BJ (cell line): Measurements from ENCODE around the gene FAM133A. TPM values are rescaled to one million over a fixed set of nuclear protein-coding genes. Genes with fewer than 3 reads are reported as not detected.

ENCODE experiments used
- CTCF ChIA-PET: fragments of 350-600 bp; formaldehyde crosslinking; extraction: SDS; loops from one replicate; lab custom pipeline; 2021; ENCODE audit warnings: antibody characterized with exemption, inconsistent platforms; lab: Yijun Ruan, JAX
- POLR2A ChIA-PET: fragments of 300-600 bp; sonication (Branson Sonifier 250); formaldehyde crosslinking; extraction: SDS; loops from one replicate; lab custom pipeline; 2021; ENCODE audit warnings: antibody characterized with exemption; lab: Charles Lee
- DNase-seq: peaks from one replicate; pipeline ENCODE4 v3.0.0-alpha.2; 2011; ENCODE audit warnings: low read depth
- H3K27me3 ChIP-seq: 2 replicates; pipeline ENCODE4 v1.6.0; 2011; ENCODE audit warnings: low read length; ENCODE audit not compliant: control insufficient read depth, insufficient read depth
- H3K36me3 ChIP-seq: 2 replicates; pipeline ENCODE4 v1.5.1; 2011; ENCODE audit warnings: low read length; ENCODE audit not compliant: control insufficient read depth, insufficient read depth
- H3K4me3 ChIP-seq: 2 replicates; pipeline ENCODE4 v1.5.1; 2011; ENCODE audit warnings: low read depth, mild to moderate bottlenecking, control low read depth, low read length
- CTCF ChIP-seq: IDR thresholded peaks from 2 replicates; pipeline ENCODE4 v1.5.1; 2011; ENCODE audit warnings: low read depth, mild to moderate bottlenecking, control low read depth, inconsistent platforms, low read length, moderate library complexity; ENCODE audit not compliant: insufficient read depth
- polyA plus RNA-seq: library from polyadenylated mRNA; depleted of rRNA; stranded (reverse); fragments of >200 nt; gene quantifications from 2 replicates; pipeline ENCODE4 v1.2.3, GENCODE V29; 2011; rRNA removed

Gene FAM133A
- polyA plus RNA-seq, 1 experiment: not detected

DNA sequence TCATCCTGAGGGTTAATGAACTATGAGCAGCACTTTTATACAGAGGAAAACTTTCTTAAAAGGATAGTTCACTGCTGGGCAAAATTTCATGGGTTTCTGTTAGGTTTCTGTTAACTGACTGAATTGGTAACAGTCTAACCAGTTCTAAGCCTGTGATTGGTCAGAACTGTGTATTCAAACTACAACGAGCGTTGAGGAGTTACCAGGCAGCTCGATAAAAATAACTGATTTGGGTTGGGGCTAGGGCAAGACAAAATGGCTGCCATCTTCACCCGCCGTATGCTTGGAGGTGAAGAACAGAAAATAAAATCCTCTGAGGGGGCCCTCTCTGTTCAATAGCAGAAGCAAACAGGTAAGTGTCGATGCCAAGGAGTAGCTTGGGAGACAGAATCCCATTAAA, 22.0 kb downstream of the FAM133A start:
- Histone ChIP-seq H3K27me3 (no peaks in the 10 kb centered on the region), H3K36me3 (no peaks in the 10 kb centered on the region), H3K4me3 (no peak overlapping the region)
- no peak for TF ChIP-seq CTCF
- POLR2A ChIA-PET: no interaction called here
- CTCF ChIA-PET: no interaction called here
- no peak for DNase-seq

- no peak overlapping the region for H3K4me3 ChIP-seq
- CTCF ChIA-PET: no interaction called here
- POLR2A ChIA-PET: no interaction called here
- no peaks in the 10 kb centered on the region for H3K27me3 ChIP-seq
- no peaks in the 10 kb centered on the region for H3K36me3 ChIP-seq
- no peak for TF ChIP-seq CTCF
- DNase-seq: no peak
These were observed 29.7 kb downstream of the FAM133A start for GRCh38 chrX:93703701-93704100.

GRCh38 chrX:93711076-93711475, 37.1 kb downstream of the FAM133A start:
- DNase-seq: no peak
- ChIA-PET CTCF (no interaction called here), POLR2A (no interaction called here)
- Histone ChIP-seq H3K4me3 (no peak overlapping the region), H3K36me3 (no peaks in the 10 kb centered on the region), H3K27me3 (no peaks in the 10 kb centered on the region)
- TF ChIP-seq CTCF: no peak

- Histone ChIP-seq H3K36me3 (no peaks in the 10 kb centered on the region), H3K27me3 (no peaks in the 10 kb centered on the region), H3K4me3 (no peak overlapping the region)
- CTCF ChIA-PET: no interaction called here
- TF ChIP-seq CTCF: no peak
- DNase-seq: no peak
- POLR2A ChIA-PET: no interaction called here
These were observed 67.8 kb downstream of the FAM133A start for GRCh38 chrX:93741811-93742210.

- no peak for TF ChIP-seq CTCF
- Histone ChIP-seq H3K27me3 (no peaks in the 10 kb centered on the region), H3K36me3 (no peaks in the 10 kb centered on the region), H3K4me3 (no peak overlapping the region)
- POLR2A ChIA-PET: no interaction called here
- CTCF ChIA-PET: no interaction called here
- no peak for DNase-seq
These were observed 86.2 kb downstream of the FAM133A start for GRCh38 chrX:93760163-93760562.

Other genes with a start within 250 kb of the FAM133A start
- gene NAP1L3, start 628 bp upstream of the FAM133A start, polyA plus RNA-seq: 0.52 and 0.83 TPM in 2 replicates